HT-29 (cell line): ENCODE data around the gene C9orf85. TPM values are rescaled to one million over a fixed set of nuclear protein-coding genes. Genes with fewer than 3 reads are reported as not detected.

Experiments
- DNase-seq: peaks from one replicate; pipeline ENCODE4 v3.0.0-alpha.2; 2015; ENCODE audit warnings: low spot score
- total RNA-seq: library from RNA; depleted of rRNA; stranded (reverse); fragments of >200 nt; shearing (Covaris generic); gene quantifications from 2 replicates; pipeline ENCODE4 v1.2.3, GENCODE V29; 2014

The C9orf85 gene
- total RNA-seq, 1 experiment from 2014 or later: 10.2 TPM

DNA sequence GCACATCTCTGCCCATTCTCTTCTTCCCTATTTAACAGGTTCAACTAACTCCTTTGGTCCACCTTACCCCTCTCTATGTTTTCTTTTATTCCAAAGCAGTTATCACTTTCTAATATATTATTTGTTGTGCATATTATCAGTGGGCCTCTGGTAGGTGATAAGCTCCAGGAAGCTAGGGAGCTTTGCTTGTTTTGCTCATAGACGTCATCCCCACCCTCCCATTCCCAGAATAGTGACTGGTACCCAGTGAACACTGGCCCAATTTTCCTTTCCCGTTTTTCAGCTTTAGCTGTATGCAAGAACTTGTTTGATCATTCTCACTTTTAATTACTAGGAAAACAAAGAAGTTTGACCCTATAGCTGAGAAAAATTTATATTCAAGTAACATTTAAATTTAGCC is 7.4 kb upstream of the C9orf85 start:
- DNase-seq: no peak

DNA sequence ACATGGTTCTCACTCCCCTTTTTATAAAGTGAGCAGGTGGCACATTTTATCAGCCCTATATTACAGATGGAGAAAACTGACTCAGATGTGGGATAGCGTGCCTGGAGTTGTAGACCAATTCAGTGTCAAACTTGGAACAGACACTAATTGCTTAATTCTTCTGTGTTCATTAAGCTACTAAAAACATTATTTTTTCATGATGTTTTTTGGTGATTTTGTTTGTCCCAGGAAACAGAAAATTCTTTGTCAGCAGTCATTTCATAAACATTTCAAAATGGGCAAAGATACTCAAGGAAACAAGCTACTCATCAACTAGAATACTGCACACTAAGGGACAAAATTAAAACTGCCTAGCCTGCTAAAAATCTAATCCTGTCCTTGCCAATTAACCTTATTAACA is 2.6 kb upstream of the C9orf85 start:
- DNase-seq: peak; percentile 20

DNA sequence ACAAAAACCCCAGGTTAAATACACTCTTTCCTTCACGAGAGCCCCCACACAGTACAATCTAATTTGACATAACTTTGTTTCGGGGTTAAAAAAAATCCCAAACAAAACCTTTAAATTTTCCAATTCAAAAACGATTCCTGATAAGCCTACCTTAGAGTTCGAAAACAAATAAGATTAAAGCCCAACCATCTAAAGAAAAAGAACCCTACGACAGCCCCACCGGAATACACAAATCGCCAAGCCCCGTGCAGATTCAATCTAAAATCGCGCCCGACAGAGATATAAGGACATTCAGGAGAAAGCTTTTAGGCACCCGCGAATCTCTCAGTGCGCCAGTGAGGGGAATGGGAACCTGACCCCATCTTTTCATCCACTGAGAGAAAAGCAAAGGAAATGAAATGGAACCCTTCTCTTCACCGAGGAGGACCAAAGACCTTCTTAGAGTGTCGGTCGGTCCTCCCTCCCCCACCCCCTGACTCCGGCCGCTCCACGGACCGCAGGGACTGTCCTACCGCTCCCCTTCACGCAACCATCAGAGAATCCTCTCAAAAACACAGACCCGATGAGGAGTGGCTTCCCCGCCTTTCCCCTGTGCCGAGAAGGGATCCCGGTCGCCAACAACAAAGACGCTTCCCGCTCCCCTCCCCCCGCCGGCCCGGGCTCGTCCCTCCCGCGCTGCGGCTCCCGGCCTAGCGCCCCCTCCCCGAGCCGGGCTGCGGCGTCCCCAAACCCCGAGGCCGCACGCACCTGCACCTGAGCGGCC is 1.4 kb upstream of the C9orf85 start:
- DNase-seq: peak; percentile 49

DNA sequence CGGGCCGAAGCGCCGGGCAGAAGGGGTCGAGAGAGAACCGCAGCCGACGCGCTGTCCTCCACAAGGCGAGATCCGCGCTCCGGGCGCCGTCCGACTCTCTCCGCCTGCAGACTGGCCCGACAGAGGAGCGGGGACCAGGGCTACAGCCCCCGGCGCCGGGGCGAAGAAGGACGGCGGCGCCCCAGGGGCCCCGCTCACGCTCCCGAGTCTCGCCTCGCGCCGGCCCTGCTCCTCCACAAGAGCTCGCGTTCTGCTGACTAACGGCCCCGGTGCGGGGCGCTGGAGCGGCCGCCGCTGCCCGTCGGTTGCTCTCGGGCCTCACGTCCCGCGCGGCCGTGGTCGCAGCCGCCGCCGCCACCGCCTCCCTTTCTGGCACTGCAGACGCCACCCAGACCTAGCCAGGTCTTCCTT is 784 bp upstream of the C9orf85 start:
- DNase-seq: no peak

DNA sequence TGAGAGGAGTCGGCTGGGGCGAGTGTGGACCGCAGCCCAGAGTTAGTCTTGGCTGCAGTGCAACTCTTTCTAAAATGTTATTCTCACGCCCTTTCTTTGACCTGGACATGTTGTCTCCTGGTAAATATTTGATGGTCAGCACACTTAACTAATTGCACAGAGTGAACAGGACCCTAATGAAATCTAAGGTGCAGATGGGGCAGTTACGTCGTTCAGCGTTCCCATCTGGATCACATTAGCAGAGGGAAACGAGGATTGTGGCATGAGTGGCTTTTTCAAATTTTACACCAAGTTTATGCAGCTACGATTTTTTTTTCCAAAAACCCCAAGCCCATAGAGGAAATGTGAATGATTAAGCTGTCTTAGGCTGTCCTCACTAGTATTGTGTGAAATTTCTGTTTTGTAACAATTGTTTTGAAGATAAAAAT is 483 bp downstream of the C9orf85 start:
- no peak for DNase-seq

DNA sequence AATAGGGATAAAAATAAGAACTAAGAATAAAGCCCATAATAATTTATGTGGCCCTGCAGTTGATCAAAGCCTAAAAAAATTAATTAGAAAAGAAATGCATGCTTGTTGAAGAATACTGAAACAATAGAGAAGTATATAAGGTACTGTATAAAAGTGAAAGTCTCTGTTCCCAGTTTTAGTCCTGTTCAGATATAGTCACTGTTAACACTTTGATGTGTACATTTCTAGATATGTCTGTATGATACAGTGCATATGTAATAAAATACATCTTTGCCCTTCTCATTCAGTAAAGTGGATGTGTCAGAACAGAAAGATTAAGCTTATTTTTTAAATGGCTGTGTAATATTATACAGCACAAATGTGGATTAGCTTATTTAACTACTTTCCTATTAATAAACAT is 4.1 kb downstream of the C9orf85 start:
- no peak for DNase-seq

DNA sequence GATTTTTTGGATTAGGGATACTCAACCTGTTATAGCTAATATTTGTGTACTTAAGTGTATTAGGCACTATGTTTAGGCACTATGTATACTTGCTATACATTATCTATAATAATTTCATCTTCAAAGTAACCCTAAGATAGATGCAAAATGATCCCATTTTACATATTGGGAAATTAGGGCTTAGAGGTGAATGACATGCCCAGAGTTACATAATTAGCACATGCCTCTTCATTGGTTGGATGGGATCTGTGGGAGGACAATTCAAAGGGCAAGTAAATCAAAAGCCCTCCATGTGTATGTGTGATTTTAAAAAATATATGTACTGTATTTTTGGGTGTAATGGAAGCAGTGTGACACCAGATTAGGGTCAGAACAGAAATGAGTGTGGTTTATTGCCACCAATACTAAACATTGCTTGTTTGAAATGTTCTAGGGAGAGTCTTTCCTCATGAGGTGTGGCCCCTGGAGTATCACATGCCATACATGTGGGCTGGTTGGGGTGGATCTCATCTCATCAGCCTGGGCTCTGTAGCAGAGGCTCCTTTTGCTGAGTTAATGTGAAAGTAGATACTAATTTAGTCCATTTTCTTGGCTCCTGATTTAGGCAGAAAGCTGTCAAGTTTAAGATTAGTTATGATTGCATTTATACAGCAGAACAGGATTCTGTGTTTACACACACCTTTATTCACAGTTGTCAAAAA is 5.5 kb downstream of the C9orf85 start:
- DNase-seq: no peak

DNA sequence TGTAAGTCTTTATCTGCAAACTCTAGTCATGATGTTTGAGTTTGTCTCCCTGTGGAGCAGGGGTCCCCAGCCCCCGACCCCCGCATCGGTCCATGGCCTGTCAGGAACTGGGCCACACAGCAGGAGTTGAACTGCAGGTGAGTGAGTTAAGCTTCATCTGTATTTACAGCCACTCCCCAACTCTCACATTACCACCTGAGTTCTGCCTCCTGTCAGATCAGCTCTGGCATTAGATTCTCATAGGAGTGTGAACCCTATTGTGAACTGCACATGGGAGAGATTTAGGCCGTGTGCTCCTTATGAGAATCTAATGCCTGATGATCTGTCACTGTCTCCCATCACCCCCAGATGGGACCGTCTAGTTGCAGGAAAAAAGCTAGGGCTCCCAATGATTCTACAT is 7.0 kb downstream of the C9orf85 start:
- no peak for DNase-seq

DNA sequence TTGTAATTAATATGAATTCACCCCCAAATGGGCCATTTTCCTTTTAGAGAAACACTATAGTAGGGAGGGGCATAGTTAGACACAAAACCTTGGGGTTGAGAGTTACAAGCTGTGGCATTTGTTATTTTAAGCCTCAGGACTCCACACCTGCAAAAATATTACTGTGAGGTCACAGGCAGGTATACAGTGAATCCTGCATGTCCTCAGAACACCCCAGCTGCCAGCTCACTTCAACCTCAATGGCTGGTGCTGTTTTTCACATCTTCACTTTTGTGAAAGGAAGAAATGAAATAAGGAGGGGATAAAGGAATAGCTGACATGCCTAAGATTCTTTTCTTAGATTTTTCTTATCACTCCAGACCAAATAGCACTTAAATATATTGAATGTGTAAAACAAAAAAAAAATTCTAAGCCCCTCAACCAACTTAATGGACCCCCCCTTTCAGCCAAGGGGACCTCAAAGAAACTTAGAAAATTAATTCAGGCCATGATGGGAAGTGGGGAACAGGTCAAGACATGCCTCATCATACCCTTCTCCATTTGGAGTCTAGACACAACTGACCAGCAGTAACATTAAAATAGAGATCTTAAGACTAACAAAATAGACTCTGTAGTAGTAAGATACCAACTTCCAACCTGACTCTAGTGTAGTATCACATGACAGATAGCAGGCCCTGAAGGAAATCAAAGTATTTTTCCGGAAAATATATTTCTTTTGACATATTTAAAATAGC is 9.2 kb downstream of the C9orf85 start:
- DNase-seq: no peak

DNA sequence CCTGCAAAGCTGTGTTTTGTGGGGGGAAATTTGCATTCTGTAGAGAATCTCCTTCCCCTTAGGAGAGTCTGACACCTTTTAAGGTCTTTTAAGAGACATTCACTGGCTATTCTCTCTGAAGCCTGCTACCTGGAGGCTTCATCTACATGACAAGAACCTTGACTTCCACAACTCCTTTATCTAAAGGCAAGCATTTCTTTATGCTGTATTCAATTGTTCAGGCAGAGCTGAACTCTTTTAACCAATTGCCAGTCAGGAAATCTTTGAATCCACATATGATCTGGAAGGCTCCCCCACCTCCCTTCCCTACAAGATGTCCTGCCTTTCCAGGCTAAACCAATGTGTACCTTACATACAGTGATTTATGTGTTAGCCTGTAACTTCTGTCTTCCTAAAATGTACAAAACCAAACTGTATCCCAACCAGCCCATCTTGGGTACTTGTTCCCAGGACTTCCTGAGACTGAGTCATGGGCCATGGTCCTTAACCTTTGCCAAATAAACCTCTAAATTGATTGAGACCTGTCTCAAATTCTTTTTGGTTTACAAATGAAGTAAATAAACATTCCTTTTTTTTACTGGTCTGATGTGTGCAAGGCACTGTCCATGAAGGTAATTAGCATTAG is 9.9 kb downstream of the C9orf85 start:
- DNase-seq: no peak

DNA sequence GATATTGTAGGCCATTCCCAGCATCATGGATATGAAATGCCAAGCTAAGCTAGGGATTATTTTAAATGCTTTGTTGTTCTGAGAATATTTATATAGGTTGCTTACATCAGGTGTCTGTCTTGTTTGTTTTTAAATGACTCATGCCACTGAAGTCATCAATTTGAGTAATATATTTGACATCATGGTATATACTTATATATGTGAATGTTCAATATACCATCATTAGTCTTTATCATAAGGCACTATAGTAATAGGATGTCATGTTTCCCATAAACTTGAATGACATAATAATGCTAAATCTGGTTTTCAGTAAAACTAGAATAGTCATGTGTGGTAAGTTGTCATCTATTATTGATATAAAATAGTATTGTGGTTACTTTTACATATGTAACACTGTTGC is 13.1 kb downstream of the C9orf85 start:
- DNase-seq: no peak

DNA sequence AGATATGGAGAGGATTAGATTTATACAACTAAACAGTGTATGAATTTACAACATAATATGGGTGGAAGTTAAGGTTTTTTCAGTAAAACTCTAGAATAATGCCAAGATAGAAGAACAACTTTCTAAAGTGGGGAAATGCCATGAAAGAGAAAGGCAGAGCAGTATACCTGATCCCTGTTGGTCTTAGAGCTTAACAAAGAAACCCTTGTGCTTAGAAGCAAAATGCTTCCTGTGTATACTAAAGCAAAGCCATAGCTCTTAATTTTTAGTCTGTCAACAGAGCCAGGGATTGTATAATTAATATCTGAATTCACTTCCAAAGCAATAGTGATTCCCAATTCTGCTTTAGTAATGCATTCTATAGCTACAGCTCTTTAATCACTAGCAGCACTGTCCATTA is 14.4 kb downstream of the C9orf85 start:
- no peak for DNase-seq

DNA sequence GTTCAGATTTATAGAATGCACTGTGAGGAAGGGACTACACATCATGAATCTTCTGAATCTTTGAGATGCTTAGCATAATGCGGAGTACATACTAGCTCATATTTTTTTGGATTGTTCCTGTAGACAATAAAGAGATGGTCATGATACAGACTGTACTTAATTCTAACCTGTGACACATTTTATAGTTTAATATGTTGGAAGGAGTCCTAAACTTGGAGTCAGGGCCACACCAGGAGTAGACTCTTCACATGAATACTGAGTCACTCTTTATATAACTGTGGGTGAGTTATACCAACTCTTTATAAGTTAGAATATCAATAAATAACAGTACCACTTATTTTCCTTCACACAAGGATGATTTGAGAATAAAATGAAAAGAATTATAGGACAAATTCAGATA is 16.9 kb downstream of the C9orf85 start:
- DNase-seq: no peak

DNA sequence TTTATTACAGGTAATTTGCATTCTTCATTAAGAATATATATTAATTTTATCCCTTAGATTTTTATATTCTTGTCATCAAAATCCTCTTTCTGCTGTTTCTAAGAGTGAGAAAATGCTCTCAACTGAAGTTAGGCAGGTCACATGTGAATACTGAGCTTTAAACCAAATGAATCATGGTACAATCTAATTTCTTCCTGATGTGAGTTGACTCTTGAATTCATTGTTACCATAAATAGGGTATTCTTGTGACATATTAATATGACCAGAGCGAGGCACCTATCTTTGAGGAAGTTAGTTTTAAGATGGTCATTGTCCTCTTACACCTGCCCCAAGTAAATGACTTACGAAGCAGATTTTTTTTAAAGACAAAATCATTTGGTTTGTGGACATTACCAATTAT is 17.4 kb downstream of the C9orf85 start:
- no peak for DNase-seq

DNA sequence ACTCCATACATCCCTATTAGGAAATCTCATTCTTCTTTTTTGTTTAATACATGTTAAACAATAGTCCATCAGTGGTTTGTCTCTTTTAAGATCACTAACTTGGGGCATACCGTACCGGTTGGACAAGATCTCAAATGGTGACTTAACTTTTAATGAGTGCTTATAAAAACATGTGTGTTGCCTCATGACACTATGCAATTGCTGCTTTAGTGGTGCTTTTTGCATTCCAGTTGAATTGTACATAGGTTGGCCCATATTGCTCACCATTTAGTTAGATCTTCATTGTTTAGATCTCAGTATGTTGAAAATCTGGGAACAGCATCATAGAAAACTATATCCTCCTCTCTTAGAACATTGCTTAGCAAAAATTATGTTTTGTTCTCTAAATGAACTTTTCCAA is 17.8 kb downstream of the C9orf85 start:
- DNase-seq: no peak

DNA sequence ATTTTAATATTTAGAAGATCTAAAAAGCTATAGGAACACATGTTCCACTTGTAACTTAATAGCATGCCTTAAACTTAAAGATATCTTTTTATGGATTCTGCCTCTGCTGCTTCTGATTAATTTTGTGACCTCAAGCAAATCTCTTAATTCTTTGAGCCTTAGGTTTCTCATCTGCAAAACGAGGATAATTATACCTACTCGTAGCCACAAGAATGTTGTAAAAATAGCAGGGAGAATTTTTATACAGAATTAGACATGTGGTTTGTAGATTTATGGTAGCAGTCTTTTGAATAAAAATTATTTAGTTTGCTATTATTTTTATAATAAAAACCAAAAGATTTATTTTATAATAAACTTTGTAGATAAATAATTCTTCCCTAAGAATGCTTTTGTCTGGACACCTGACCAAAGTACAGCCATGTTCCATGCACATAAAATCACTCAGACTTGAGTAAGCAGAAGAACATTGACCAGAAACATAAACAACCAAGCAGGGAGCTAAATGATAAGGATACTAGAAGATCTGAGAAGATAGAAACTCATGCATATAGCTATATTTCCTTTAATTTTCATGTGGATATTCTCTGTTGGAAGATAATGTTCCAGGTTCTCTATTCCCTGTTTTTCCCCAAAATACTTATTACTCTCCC is 18.5 kb downstream of the C9orf85 start:
- no peak for DNase-seq

DNA sequence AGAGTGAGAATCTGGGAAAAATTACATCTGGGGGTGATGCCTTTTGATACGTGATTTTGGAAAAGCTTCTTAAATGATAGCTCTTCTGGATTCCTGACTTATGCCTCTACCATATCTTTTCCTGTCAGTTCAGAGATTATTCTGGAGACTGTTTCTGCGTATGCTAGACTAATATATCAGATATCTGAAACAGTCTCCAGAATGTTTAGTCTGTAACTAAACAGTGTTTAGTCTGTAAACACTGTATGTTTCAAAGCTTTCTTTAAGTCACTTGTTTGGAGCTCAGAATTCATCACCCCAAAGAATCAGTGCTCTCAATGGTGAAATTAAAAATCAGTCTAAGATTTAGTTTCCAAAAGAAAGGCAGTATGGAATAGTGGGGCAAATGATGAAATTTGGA is 19.7 kb downstream of the C9orf85 start:
- DNase-seq: no peak

DNA sequence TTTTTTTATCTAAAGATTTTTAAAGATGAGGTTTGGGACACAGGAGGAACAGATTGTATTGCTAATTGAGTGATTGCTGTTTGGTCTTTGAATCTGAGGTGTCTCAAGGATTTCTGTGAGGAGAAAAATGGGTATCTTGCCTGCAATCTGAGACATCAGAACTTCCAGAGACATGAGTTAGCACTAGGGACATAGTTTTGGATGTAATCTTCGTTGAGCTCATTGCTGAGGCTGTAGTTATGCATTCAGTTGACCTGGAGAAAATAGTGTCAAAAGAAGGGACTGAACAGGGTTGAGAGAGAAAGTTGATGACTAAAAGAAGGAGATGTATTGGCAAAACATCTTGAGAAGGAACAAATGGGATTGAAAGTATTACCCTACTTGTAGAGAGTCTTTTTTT is 24.6 kb downstream of the C9orf85 start:
- no peak for DNase-seq

DNA sequence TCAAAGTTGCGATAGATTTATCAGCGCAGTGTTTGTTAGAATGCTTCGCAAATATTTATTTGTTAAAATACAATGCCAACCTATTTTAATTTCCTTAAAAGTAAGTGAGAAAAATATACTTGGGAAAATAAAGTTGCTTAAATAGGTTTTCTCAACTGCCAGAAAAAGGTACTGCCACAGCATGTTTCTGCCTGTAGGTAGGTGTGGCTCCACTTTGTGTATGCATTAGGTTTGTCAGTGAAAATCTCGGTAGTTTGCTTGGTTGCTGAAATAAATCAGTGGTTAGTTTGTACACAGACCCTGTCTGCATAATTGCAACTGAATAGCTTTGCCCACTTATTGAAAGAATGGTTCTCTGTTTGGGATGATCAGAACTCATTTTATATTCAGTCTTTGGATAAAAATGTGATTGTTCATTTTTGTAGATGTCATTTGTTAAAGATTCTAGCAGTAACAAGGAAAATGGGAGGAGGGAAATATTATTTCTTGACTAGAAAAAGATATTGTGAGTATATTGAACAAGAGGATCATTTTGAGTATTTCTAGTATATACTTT is 25.7 kb downstream of the C9orf85 start:
- DNase-seq: no peak

DNA sequence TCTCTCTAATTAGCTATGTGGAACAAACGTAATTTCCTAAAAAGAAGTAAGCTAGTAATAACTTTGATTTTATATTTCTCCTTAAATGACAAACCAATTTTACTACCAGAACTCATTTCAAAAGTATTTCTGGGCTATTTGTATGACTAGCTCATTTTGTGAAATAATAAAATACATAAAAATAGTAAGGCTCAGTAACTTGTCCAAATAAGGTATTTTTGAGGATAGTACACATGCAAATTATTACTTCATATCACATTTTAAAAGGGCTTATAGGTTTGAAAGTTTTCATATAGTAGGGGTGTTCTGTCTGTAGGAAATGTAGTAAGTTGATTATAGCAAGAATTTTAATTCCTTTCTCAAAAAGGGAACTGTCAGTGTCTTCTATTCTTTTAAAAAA is 26.5 kb downstream of the C9orf85 start:
- no peak for DNase-seq

DNA sequence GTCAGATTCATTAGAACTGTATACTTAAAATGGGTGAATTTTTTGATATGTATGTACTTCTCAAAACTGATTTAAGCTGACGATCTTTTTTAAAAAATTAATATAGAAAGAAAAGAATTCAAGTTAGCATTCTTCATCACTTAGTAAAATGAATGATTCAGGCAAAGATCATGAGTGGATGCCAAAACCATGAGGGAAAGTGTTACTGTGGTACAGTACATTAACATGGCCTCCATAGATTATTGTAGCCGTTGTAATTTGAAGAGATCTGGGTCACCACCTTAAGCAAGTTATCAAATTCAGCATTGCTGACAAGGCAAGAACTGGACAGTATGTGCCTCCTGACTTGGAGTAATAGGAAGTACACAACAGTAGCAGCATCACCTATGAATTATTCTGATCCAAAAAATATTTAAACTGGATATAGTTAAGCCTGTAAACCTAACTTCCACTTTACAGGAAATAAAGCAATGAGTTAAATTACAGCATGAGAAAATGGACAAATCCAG is 29.7 kb downstream of the C9orf85 start:
- no peak for DNase-seq
